ENCODE results near the gene SLC34A1.
A peak's percentile ranks its signal among the peaks of the same experiment; 100 is the strongest.
"Not testable (repeated sequence)": the region's sequence is repeated elsewhere in the genome, so short reads cannot be mapped to it uniquely, and the experiment has no call there.

The SLC34A1 gene

GRCh38 chr5:177412603-177413233 is 28.5 kb downstream of the SLC34A1 start:
- no peak for DNase-seq

GRCh38 chr5:177414481-177414880 is 30.2 kb downstream of the SLC34A1 start:
- DNase-seq, result no peak

GRCh38 chr5:177417081-177417480 is 32.8 kb downstream of the SLC34A1 start:
- DNase-seq, result not testable (repeated sequence)

GRCh38 chr5:177419046-177419445 is 34.8 kb downstream of the SLC34A1 start:
- no peak for DNase-seq

GRCh38 chr5:177420472-177420871 is 36.2 kb downstream of the SLC34A1 start:
- DNase-seq, result not testable (repeated sequence)

GRCh38 chr5:177421062-177421798 is 37.0 kb downstream of the SLC34A1 start:
- DNase-seq, result no peak

GRCh38 chr5:177423671-177424070 is 39.4 kb downstream of the SLC34A1 start:
- peak in 1 of 2 experiments; percentile 8 for DNase-seq

GRCh38 chr5:177425196-177425800 is 41.1 kb downstream of the SLC34A1 start:
- no peak for DNase-seq

- DNase-seq, result peak; percentile 99 to 100
Measured at GRCh38 chr5:177425801-177426565, 41.7 kb downstream of the SLC34A1 start.

GRCh38 chr5:177426566-177427210 is 42.5 kb downstream of the SLC34A1 start, which contains the start of gene GRK6:
TSS of gene GRK6 (plus strand) at chr5:177426676. CDS start at chr5:177426846, 170 bp downstream.
- DNase-seq, result no peak

GRCh38 chr5:177427211-177427822 is 43.1 kb downstream of the SLC34A1 start:
- no peak for DNase-seq

GRCh38 chr5:177427919-177428573 is 43.8 kb downstream of the SLC34A1 start:
- DNase-seq, result no peak

- DNase-seq, result no peak
Measured at GRCh38 chr5:177428574-177429217, 44.5 kb downstream of the SLC34A1 start.

- DNase-seq, result no peak
Measured at GRCh38 chr5:177429248-177430040, 45.2 kb downstream of the SLC34A1 start.

- DNase-seq, result no peak
Measured at GRCh38 chr5:177430140-177430951, 46.1 kb downstream of the SLC34A1 start.

GRCh38 chr5:177430972-177431316 is 46.7 kb downstream of the SLC34A1 start:
- no peak for DNase-seq

- DNase-seq, result no peak
Measured at GRCh38 chr5:177431317-177432142, 47.3 kb downstream of the SLC34A1 start.

- no peak for DNase-seq
Measured at GRCh38 chr5:177432143-177432838, 48.1 kb downstream of the SLC34A1 start.

Measured in cerebellar nuclear complex (tissue), 1 donor.